ENCODE measurements around the gene MROH7.

Gene MROH7

DNA sequence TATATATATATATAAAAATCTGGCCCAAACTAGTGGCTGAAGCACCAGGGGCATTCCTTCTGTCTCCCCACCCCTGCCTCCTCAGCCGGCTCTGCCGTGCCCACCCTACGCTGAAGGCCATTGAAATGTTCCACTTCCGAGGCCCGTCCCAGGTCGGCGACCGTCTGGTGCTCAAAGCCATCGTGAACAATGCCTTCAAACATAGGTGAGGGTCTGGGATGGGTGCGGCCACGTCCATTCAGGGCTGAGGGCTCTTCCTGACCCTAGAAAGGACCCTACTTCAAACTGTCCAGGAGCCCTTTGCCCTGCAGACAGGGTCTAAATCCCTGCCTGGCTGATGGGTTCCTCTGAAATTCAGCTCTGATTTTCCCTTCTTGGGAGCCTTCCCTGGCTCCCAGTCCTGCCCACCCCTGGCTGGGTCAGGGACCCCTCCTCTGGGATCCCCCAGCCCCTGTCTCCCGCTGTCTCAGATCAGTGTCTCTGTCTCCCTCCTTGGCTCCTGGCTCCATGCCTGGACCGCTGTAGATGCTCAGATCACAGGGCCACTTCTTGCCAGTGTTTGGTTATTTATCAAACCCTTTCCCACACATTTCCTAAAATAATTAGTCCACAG is 42.3 kb upstream of the MROH7 start:
- TF ChIP-seq, protein P1, sequence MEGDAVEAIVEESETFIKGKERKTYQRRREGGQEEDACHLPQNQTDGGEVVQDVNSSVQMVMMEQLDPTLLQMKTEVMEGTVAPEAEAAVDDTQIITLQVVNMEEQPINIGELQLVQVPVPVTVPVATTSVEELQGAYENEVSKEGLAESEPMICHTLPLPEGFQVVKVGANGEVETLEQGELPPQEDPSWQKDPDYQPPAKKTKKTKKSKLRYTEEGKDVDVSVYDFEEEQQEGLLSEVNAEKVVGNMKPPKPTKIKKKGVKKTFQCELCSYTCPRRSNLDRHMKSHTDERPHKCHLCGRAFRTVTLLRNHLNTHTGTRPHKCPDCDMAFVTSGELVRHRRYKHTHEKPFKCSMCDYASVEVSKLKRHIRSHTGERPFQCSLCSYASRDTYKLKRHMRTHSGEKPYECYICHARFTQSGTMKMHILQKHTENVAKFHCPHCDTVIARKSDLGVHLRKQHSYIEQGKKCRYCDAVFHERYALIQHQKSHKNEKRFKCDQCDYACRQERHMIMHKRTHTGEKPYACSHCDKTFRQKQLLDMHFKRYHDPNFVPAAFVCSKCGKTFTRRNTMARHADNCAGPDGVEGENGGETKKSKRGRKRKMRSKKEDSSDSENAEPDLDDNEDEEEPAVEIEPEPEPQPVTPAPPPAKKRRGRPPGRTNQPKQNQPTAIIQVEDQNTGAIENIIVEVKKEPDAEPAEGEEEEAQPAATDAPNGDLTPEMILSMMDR (IDR thresholded peaks at IDR 0.05; ENCODE audit: extremely low read depth, missing control alignments) = no peak
- no peak for DNase-seq (ENCODE audit: low spot score)

- DNase-seq (ENCODE audit: low spot score) = no peak
- TF ChIP-seq, protein P1 (IDR thresholded peaks at IDR 0.05; ENCODE audit: extremely low read depth, missing control alignments) = no peak
Observed at GRCh38 chr1:54600947-54601721, 40.5 kb upstream of the MROH7 start.

DNA sequence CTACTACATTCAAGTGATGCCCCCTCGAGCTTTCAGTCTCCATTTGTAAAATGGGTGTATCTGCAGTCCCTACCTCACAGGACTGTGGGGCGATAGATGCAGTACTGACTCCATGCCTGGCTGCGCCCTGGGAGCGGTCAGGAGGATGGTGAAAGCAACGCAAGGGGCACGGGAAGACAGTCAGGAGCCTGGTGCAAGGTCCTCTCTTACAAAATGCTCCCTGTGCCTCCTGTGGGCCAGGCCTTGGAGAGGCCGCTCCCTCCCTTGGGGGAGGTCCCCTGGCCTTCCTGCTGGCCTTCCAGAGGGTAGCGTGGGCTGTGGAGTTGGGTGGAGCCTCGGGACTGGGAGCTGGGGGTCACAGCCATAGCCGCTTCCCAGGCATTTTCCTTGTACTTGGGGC is 39.9 kb upstream of the MROH7 start:
- TF ChIP-seq, protein P1 (IDR thresholded peaks at IDR 0.05; ENCODE audit: extremely low read depth, missing control alignments) = no peak

GRCh38 chr1:54602554-54602953 is 39.0 kb upstream of the MROH7 start:
- DNase-seq (ENCODE audit: low spot score) = no peak
- TF ChIP-seq, protein P1 (IDR thresholded peaks at IDR 0.05; ENCODE audit: extremely low read depth, missing control alignments) = no peak

More for the DNA sequence above, 39.9 kb upstream of the MROH7 start:
- no peak for DNase-seq (ENCODE audit: low spot score)

DNA sequence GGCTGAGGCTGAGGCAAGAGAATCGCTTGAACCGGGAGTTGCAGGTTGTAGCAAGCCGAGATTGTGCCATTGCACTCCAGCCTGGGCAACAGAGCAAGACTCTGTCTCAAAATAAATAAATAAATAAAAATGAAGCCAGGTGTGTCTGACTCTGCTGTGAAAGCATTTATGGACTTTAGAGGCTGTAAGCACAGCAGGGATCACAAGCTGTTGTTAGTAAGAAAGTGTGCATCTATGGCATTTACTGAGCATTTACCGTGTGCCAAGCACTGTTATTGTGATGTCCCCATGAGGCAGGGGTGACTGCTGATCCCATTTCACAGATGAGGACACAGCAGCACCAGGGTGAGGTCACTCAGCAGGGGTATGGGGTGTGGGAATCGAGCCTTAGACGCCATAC is 38.3 kb upstream of the MROH7 start:
- TF ChIP-seq, protein P1 (IDR thresholded peaks at IDR 0.05; ENCODE audit: extremely low read depth, missing control alignments) = no peak

GRCh38 chr1:54604051-54604450 is 37.5 kb upstream of the MROH7 start:
- TF ChIP-seq, protein P1 (IDR thresholded peaks at IDR 0.05; ENCODE audit: extremely low read depth, missing control alignments) = no peak
- no peak for DNase-seq (ENCODE audit: low spot score)

More for the DNA sequence above, 38.3 kb upstream of the MROH7 start:
- no peak for DNase-seq (ENCODE audit: low spot score)

DNA sequence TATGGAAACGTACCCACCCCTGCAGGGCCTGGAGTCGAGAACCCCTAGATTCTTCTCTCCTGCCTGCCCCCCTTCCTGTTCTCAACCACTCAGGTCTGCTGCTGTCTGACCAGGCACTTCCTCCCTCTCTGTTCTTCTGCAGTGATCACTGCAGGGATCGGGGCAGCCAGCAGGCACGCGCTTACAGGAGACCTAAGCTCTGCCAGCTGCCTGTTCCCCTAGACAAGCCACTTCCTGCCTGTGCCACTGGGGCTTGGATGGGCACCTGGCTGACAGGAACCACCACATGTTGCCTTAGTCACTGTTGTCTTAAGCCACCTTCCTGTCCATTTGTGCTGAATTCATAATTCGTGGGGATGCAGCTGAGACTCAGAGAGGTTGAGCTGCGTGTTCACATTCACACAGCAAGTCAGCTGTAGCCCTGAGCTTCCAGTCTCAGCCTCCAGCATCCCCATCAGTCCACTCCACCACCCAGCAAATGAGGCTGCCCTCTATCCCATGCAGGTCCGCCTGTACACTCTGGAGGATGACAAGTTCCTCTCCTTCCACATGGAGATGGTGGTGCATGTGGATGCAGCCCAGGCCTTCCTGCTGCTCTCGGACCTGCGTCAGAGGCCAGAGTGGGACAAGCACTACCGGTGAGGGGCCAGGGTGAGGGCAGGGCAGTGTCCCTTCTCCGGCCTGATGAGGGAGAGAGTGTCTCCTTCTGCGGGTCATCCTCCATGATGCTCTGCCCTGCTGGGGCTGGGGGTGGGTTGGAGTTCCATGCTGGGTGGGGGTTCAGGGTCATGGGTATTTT is 36.8 kb upstream of the MROH7 start:
- TF ChIP-seq, protein P1 (IDR thresholded peaks at IDR 0.05; ENCODE audit: extremely low read depth, missing control alignments) = no peak
- DNase-seq (ENCODE audit: low spot score) = no peak
